ENCODE data around the gene FOXI1.

DNA sequence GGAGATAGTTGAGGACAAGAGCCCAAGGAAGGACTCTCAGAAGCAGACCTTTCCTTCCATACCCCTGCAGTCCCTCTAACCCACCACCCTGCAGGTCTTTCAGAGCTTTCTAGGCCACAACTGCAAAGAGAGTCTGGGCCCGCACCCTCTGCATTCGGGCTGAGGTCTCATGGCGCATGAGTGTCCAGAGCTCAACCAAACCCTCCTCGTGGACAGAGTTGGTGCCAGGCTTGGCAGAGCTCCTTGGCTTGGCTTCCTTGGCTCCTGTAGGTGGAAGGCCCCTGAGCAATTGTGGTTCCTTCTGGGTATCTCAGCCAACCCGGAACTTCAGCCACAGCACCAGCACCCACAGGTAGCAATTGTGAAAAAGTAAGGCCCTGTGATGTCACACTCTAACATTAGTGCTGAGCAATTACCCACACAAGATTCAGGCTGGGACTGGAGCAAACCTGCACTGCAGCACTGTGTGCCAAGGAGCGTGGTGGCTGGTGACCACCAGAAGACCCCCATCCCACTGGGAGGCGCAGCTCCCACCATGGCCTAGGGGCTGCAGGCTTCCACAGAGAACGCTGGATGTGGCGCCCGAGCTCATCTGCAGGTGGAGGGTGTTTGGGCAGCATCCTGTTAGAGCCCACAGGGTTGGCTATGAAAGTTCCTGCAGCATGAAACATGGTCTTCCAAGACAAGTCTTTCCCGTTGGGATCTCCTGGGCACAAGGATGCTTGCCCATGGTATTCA, 38.8 kb downstream of the FOXI1 start:
- TF ChIP-seq, protein P1, sequence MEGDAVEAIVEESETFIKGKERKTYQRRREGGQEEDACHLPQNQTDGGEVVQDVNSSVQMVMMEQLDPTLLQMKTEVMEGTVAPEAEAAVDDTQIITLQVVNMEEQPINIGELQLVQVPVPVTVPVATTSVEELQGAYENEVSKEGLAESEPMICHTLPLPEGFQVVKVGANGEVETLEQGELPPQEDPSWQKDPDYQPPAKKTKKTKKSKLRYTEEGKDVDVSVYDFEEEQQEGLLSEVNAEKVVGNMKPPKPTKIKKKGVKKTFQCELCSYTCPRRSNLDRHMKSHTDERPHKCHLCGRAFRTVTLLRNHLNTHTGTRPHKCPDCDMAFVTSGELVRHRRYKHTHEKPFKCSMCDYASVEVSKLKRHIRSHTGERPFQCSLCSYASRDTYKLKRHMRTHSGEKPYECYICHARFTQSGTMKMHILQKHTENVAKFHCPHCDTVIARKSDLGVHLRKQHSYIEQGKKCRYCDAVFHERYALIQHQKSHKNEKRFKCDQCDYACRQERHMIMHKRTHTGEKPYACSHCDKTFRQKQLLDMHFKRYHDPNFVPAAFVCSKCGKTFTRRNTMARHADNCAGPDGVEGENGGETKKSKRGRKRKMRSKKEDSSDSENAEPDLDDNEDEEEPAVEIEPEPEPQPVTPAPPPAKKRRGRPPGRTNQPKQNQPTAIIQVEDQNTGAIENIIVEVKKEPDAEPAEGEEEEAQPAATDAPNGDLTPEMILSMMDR (conservative IDR thresholded peaks at IDR 0.05) = no peak
- TF ChIP-seq EZH2 (IDR thresholded peaks at IDR 0.05; ENCODE audit: low read depth) = no peak
